Liver (tissue), 3 donors: ENCODE measurements around the gene PLIN4.

Source experiments
- CTCF ChIP-seq: fragments of 150-350 bp; IDR thresholded peaks from 2 replicates; pipeline ENCODE4 v1.5.1; 2017; ENCODE audit warnings: improper control_type of control experiment, low read depth, low read length; ENCODE audit not compliant: missing input control
- GABPA ChIP-seq, 2 donors: IDR thresholded peaks in 1 of 2; conservative IDR thresholded peaks in 1 of 2; 2 replicates each; pipeline ENCODE4 v1.6.1; 2016; ENCODE audit warnings: antibody characterized with exemption in 2 of 2, mild to moderate bottlenecking in 1 of 2, moderate library complexity in 1 of 2
- MAX ChIP-seq: IDR thresholded peaks from 2 replicates; pipeline ENCODE4 v1.6.1; 2016; ENCODE audit warnings: antibody characterized with exemption
- TAF1 ChIP-seq: conservative IDR thresholded peaks from 2 replicates; pipeline ENCODE4 v1.6.1; 2016; ENCODE audit warnings: antibody characterized with exemption, mild to moderate bottlenecking
- donor health status: healthy.
- donor health status: healthy.

GRCh38 chr19:4543842-4544647 is 25.8 kb upstream of the PLIN4 start:
- TF ChIP-seq CTCF (no peak), TAF1 (no peak), MAX (no peak), GABPA (IDR thresholded peaks at IDR 0.05 in 1 of 2, conservative IDR thresholded peaks at IDR 0.05 in 1 of 2) (no peak)
